ENCODE data around the gene HAGHL.

DNA sequence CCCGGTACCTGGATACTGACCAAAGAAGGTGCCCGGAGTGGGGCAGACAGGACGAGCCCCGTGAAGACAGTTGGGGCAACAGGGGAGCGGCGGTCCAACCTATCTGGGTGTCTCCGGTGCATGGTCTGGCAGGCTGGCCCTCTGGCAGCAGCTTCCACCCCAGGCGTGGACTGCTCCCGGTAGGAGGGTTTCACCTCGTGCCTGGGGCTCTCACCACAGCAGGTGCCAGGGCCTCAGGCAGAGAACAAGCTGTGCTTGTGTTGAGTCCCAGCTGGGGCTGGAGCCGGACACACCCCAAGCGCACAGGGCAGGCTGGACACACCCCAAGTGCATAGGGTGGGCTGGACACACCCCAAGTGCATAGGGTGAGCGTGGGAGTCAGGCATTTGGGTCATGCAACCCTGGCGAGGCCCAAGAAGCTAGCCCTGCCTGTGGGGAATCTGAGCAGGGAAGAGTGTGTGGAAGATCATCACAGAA lies 19.8 kb upstream of the HAGHL start:
- TF ChIP-seq POLR2A (IDR thresholded peaks at IDR 0.05), result no peak
- TF ChIP-seq, protein P1, sequence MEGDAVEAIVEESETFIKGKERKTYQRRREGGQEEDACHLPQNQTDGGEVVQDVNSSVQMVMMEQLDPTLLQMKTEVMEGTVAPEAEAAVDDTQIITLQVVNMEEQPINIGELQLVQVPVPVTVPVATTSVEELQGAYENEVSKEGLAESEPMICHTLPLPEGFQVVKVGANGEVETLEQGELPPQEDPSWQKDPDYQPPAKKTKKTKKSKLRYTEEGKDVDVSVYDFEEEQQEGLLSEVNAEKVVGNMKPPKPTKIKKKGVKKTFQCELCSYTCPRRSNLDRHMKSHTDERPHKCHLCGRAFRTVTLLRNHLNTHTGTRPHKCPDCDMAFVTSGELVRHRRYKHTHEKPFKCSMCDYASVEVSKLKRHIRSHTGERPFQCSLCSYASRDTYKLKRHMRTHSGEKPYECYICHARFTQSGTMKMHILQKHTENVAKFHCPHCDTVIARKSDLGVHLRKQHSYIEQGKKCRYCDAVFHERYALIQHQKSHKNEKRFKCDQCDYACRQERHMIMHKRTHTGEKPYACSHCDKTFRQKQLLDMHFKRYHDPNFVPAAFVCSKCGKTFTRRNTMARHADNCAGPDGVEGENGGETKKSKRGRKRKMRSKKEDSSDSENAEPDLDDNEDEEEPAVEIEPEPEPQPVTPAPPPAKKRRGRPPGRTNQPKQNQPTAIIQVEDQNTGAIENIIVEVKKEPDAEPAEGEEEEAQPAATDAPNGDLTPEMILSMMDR (IDR thresholded peaks at IDR 0.05), result no peak

Data from adrenal gland (tissue), 5 donors.